GM21786 (cell line): ENCODE results near the gene SLC26A3.
"Not testable (repeated sequence)": the region's sequence is repeated elsewhere in the genome, so short reads cannot be mapped to it uniquely, and the experiment has no call there.

Experiments
- ATAC-seq: cut with Tn5 transposase; IDR thresholded peaks from one replicate; pipeline ENCODE4 v1.9.1; 2021; ENCODE audit not compliant: unreplicated experiment

SLC26A3 gene

DNA sequence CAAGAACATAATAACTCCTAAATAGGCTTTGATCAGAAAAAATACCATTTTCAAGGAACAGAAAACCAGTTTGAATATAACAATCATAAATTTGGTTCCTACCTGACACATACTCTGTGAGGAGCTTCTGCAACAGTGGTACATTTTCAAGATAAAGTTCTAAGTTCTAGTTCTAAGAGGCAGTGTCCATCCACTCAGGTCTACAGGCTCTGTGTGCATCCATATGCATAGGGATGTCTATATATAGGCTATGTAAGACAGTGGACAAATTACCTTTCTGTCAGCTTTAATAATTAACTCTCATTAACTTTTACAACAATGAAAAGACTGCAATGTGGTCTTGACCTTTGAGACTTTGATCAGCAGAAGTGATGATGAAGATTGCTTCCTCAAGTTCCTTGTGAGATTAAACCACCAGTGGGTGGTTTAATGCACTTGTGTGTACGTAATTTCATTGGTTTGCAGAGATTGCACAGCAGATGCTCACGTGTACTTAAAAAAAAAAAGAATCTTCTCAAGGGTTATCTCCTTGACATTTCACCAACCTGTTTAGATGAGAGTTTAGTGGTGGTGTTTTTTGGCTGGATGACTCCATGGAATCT is at the start of gene SLC26A3:
TSS of gene SLC26A3 (minus strand) at position 215 of the 602 bp plus-strand sequence. CDS start 8,714 bp downstream, outside the sequence.
- no peak for ATAC-seq

DNA sequence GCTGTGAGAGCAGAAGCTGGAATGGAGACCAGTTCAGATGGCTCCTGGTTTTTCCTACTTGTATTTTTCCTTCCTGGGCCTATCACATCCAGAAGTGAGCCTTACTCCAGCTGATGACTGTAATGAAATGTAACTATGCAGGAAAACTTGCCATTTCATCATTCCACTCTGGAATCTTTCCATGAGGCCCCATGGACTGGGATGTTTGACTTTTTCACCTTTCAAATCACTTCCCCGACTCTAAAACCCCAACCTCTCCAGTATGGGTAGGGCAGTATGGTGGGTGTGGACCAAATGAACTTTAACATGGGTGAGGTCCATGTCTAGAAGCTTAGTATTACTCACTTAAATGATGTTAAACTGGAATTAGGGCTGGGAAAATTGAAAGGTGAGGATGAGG is 47.6 kb upstream of the SLC26A3 start:
- ATAC-seq: no peak

DNA sequence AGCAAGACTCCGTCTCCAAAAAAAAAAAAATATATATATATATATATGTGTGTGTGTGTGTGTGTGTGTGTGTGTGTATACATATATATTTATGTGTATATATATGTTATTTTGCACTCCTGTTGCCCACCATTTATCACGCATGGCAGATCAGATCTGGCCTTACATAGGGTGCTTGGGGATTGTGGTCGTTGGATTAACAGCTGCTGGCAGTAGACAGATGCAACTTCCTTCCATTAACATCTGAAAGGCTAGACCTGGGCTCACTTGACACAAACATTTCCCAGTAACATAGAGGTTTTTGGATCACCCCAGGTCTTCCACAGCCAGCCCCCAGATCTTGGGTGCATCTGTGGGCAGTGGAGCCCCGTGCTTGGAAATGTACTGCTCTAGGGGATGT is 47.2 kb upstream of the SLC26A3 start:
- no peak for ATAC-seq

DNA sequence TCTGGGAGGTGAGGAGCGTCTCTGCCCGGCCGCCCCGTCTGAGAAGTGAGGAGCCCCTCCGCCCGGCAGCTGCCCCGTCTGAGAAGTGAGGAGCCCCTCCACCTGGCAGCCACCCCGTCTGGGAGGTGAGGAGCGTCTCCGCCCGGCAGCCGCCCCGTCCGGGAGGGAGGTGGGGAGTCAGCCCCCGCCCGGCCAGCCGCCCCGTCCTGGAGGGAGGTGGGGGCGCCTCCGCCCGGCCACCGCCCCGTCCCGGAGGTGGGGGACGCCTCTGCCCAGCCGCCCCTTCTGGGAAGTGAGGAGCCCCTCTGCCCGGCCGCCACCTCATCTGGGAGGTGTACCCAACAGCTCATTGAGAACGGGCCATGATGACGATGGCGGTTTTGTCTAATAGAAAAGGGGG is 45.2 kb upstream of the SLC26A3 start:
- not testable (repeated sequence) for ATAC-seq

DNA sequence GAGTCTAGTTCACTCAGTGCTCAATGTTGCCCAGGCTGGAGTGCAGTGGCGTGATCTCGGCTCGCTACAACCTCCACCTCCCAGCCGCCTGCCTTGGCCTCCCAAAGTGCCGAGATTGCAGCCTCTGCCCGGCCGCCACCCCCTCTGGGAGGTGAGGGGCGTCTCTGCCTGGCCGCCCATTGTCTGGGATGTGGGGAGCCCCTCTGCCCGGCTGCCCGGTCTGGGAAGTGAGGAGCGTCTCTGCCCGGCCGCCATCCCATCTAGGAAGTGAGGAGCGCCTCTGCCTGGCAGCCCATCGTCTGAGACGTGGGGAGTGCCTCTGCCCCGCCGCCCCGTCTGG is 44.8 kb upstream of the SLC26A3 start:
- not testable (repeated sequence) for ATAC-seq

DNA sequence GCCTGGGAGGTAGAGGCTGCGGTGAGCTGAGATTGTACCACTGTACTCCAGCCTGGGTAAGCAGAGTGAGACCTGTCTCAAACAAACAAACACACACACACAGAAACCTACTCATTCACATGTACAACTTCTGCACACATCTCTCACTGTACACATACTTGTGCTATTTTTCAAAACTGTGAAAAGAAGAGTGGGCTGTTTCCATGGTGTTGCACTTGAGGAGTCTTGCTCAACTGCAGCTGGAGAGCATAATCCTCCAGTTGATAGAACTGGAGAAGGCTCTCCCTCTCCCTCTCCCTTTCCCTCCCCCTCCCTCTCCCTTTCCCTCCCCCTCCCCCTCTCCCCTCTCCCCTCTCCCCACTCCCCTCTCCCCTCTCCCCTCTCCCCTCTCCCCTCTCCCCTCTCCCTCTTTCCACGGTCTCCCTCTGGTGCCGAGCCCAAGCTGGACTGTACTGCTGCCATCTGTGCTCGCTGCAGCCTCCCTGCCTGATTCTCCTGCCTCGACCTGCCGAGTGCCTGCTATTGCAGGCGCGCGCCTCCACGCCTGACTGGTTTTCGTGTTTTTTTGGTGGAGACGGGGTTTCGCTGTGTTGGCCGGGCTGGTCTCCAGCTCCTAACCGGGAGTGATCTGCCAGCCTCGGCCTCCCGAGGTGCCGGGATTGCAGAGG is 44.3 kb upstream of the SLC26A3 start:
- no peak for ATAC-seq

DNA sequence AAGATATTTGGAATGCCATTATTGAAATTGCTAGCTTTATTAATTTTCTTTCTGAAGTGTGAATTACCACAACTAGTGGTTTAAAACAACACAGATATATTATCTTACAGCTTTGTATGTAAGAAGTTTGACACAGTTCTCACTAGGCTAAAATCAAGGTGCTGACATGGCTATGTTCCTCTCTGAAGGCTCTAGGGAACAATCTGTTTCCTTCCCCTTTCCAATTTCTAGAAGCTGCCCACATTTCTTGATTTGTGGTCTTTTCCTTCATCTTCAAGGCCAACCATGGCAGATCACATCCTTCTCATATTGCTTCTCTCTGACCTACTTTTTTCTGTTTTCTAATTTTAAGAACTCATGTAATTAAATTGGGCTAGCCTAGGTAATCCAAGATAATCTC is 43.3 kb upstream of the SLC26A3 start:
- no peak for ATAC-seq

DNA sequence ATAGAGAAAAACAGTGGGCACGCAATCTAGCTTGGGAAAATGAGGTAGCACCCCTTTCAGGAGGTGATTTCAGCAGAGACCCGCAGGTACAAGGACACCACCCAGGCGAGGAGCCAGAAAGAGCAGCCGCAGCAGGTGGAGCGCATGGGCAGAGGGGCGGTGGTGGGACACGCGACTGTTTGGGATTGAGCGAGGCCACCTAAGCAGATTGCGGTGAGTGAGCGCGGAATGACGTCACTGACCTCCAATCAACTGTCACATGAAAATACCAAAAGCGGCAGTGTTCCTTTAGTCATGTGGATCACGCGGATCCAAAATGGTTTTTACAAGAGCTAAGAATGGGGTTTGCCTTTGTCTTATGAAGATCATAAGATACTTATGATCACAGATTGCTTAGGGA is 40.2 kb upstream of the SLC26A3 start:
- ATAC-seq: no peak

DNA sequence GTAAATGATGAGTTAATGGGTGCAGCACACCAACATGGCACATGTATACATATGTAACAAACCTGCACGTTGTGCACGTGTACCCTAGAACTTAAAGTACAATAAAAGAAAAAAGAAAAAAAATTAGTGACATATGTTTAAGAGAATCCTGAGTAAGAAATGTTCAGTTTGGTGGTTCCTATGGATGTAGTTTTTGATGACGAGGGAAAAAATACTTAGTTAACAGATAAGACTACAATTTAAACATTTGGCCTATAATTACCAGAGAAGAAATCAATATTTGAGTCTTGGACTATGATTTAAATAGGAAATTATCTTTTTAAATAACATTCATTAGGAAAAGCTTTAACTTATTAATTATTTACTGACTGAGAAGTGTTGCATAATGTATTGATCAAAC is 39.2 kb upstream of the SLC26A3 start:
- no peak for ATAC-seq

DNA sequence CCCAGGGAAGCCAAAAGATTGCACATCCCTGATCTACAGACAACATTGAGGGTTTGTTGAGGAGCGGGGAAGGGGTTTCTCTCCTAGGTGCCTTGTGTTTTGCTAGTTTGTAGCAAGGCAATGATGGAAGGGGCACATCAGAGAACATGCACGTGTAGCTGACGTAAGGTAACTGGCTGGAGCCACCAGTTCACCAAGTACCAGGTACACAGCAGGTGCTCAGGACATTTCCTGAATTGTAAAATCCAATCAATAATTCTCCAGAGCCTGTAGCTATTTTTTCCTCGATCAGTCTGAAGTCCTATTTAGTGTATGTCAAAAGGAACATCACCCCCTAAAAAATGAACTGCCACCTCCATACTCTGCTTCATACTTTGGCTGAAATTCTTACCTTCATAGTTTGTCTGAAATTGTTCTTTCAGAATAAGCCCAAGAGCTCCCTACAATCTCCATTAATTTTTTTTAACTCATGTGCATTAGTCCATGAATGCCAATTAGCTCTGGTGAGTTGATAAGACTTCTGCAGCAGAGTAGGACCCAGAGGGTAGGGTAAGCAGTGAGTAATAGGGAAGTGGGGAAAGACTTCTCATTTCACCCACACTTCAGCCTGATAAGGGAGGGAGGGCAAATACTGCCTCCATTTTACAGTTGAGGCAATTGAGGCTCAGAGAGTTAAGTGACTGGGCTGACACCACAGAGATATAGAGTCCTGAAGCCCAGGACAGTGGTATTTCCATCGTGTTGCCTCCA is 36.0 kb upstream of the SLC26A3 start:
- no peak for ATAC-seq

DNA sequence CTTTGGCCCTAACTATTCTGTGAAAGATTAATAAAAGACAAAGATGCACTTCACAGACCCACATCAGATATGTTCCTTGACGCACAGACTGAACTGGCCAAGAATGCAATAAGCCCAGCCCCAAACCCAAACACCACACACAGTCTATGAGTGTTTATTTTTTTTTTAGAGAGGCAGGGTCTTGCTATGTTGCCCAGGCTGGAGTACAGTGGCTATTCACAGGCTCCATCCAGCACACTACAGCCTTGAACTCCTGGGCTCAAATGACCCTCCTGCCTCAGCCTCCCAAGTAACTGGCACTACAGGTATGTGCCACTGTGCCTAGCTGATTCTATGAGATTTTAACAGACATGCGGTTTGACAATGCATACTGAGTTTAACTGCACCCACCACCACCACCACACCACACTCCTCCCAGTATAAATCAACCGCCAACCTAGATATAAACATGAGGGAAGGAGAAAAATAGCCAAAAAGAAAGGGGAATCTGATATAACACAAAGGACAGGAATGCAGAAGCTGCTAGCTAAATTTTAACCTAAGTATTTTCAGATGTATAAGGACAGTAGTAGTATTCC is 35.1 kb upstream of the SLC26A3 start:
- ATAC-seq: no peak

DNA sequence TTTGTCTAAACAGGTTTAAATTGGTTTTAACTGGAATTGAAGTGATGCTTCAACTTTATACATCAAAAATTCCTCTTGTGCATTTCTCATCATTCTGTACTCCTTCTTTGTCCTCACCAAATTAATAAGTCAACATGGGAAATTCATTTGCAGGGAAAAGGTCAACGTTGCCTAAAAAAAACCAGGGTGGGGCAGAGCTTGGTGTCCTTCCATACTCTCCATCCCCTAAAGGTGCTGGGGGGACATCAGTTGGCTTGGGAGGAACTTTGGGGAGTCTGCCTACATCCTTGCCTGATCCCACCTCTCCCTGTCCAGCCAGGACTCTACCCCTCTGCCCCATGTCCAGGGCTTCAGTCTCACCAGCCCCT is 34.1 kb upstream of the SLC26A3 start:
- no peak for ATAC-seq

DNA sequence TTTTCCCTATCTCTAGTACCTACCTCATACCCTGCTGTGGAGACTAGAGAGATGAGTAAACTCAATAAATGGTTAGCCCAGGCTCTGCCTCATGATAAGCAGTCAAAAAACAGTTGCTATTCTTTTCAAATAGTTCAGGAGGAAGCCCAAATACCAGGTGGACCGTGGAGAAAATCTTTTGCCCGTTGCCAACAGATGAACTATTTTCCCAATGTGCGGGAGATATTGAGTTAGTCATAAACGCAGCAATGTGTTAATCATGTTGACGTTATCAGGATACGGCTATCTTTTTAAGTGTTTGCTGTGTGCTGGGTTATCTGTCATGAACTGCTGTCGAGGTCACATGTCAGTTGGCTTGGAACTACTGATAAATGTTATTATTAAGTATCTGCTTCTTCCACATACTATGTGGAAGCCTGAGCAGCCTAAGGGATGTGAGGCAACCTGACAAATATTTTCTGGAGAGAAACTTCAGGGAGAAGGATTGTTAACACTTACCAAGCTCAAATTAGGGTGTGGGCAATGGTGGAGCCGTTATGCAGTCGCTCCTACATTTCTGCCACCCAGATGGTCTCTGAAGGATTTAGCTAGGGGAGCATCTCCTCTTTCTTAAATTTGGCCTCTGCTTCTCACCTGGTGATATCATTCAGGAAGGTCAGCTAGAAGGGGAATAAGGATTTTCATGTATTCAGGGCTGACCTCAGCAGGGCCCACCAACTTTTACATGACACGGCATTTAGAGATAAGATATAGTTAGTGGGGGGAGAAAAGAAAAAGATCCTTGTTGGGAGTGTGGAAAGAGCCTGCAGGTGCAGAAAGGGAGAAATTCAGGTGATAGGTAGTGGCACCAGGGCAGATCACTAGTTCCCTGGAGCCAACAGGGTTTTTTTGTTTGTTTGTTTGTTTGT is 33.5 kb upstream of the SLC26A3 start:
- no peak for ATAC-seq

DNA sequence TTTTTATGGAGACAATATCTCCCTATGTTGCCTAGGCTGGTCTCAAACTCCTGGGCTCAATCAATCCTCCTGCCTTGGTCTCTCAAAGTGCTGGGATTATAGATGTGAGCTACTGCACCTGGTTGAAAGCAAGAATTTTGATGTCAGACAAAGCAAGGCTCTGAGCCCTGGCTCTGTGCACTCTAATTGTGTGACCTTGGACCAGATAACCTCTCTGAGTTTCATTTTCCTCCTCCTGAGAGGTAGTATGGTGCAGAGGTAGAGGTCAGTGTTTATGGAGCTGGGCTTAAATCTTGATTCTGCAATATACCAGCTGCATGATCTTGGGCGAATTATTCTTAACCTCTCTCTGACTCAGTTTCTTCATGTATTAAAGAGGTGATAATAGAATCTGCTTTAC is 31.4 kb upstream of the SLC26A3 start:
- no peak for ATAC-seq

DNA sequence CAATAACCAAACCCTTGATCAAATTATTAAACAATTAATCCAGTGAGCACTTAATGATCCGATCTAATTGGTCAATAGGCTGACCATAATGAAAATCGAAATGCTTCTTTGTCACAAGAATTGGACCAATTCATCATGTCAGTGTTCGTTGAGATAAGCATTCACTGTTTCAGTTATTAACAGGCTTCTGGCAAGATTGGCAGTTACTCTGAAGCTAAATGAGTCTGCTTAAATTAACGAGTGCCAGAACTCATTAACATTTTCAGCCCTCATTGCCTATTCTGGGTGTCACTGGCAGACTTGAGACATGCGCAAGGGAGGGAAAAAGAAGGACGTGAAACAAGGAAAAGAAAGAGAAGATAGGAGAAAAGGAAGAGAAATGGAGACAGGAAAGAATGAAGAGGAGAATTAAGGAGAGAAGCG is 30.7 kb upstream of the SLC26A3 start:
- no peak for ATAC-seq

DNA sequence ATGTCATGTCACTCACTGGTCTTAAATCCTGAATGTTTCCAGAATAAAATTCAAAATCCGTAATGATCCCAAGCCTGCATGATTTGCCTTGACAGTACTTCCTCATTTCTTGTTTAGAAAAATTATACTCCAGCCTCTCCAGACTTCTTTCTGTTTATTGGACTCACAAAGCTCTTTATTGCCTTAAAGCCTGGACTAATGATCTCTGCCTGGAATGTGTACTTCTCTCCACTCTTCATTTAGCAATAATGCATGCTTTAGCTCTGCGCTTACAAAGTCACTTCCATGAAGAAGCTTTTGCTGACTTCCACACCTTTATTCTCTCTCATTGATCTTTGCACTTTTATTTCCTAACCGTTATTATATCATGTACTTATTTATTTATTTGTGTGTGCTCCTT is 27.4 kb upstream of the SLC26A3 start:
- no peak for ATAC-seq

DNA sequence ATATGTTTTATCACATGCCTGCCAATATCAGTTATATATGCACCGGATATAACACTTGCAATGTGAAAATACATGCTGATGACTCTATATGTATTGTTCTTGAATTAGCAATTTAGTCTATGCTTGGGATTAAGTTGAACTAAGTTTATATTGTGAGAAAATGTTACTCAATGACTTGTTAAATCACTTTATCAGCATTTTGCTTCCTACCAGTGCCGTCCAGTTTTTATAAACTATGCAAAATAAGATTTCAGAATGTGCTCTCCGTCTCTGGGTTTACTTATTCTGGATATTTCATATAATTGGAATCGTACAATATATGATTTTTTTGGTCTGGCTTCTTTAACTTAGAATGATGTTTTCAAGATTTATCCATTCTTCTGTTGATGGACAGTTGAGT is 25.5 kb upstream of the SLC26A3 start:
- ATAC-seq: no peak

DNA sequence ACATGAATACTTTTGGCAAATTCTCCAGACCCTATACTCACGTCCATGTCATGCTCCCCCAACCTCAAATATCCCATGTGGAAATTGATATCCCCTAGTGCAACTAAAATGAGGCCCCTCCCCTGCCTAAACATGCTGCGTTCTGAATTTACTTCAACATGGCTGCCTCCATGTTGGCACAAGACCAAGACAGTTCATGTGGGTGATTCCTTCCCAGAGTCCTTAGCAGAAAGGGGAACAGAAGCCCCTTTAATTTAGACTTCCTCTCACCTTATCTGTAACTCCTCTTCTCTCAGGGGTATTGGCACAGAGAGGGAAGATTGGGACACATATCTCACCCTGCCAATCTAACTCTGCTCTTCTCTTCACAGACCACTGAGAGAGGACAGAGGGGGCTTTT is 24.5 kb upstream of the SLC26A3 start:
- ATAC-seq: no peak

DNA sequence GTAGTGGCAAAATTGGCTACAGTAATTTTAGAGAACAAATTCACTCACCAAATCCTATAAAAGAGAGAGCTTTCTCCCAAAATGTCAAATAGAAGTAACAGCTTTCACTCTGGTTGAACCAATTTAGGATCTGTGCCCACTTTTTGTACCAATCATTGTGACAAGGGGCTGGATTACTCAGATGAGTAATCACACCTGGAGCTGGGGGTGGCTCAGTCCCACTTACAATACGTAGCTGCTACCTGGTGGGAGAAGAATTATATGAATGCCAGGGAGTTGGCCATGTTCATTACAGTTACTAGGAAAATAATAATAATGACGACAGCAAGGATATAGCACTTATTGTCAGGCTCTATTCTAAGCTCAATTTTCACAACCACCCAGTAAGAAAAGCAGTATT is 23.4 kb upstream of the SLC26A3 start:
- ATAC-seq: no peak

DNA sequence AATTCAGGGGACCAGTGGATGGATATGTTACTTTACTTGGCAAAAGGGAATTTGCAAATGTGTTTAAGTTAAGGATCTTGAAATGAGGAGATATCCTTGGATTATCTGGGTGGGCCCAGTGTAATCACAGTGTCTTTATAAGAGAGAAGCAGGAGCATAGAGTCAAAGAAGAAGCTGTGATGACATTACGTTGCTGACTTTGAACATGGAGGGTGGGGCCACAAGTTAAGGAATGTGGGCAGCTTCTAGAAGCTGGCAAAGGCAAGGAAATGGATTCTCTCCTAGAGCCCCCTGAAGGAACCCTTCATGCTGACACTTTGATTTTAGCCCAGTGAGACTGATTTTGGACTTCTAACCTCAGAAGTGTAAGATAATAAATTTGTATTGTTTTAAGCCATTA is 21.8 kb upstream of the SLC26A3 start:
- no peak for ATAC-seq

DNA sequence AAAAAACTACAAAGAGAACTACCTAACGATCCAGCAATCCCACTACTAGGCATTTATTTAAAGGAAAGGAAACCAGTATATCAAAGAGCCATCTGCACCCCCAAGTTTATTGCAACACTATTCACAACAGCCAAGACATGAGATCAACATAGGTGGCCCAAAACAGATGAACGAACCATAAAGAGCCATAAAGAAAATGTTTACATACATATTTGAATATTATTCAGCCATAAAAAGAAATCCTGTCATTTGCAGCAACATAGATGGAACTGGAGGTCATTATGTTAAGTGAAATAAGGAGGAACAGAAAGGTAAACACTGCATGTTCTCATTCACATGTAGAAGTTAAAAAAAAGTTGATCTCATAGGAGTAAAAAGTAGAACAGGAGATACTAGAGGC is 15.6 kb upstream of the SLC26A3 start:
- no peak for ATAC-seq
